ENCODE measurements around the gene SULF2. TPM values are rescaled to one million over a fixed set of nuclear protein-coding genes. Genes with fewer than 3 reads are reported as not detected.

SULF2 gene
- total RNA-seq, 1 donor from 2014 or later: 217 TPM

DNA sequence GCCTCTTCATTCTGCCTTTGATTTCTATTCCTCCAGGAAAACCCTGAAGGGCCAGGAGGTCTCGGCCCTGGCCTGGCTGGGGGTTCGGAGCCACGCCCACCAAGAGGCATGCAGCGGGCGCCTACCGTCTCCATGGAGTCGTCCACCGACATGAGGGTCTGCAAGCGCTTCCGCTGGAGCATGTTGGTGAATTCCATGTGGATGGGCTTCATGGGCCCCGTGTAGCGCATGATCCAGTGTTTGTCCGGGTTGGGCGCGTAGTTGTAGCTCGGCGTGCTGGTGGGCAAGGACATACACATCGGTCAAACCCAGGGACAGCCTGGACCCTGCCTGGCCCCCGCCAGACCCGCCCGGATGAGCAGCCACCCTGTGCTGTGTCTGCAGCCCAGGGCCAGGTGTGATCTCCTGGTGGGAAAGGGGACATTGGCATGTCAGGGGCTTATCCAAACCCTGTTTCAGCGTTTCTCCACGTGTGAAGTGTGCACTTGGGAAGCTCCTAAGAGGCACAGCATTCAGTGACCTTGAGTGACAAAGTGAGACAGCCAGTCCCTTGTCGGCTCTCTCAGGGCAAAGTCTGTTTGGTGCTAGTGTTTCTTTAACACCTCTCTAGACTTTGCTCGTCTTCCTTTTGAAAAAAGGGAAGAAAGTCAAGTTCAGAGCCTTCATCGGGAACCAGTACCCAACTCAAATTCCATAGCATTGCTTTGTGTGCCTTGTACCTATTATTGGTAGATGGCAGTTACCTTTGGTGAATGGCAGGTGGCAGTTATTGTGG, 100.8 kb downstream of the SULF2 start:
- DNase-seq (ENCODE audit: low read depth): no peak

- no peak for DNase-seq (ENCODE audit: low read depth)
Measured at GRCh38 chr20:47682916-47683315, 102.4 kb downstream of the SULF2 start.

GRCh38 chr20:47682028-47682783, 103.1 kb downstream of the SULF2 start:
- no peak for DNase-seq (ENCODE audit: low read depth)

DNA sequence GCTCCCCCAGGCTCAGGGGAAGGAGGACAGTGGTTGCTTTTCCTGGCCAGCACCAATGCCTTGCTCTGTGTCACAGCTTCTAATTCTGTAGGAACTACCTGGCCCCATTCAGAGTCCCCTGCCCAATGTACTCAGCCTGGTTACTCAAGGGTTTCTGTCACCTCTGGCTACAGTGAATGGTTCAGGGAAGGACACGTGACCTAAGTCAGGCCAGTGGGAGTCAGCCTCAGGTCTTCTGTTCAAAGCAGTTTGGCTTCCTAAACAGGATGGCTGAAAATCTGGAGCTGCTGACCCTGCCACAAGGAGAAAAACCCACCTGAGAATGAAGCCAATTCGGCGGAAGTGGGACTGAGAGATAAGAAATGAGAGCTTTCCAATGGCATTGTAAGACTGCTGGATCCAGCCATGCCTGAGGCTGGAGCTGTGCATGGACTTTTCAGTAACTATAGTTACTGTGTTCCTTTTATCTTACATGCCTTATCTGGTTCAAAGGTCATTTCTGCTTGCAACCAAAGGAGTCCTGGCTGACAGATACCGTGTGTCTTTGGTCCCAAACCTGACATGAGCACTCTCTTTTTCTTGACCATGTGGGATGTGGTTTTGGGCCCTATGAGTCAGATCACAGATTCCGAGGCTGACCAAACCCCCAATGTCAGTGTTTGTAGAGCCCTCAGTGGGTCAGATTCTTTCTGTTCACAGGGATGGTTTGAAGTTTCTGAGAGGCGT, 104.3 kb downstream of the SULF2 start:
- DNase-seq (ENCODE audit: low read depth): peak; percentile 13

DNA sequence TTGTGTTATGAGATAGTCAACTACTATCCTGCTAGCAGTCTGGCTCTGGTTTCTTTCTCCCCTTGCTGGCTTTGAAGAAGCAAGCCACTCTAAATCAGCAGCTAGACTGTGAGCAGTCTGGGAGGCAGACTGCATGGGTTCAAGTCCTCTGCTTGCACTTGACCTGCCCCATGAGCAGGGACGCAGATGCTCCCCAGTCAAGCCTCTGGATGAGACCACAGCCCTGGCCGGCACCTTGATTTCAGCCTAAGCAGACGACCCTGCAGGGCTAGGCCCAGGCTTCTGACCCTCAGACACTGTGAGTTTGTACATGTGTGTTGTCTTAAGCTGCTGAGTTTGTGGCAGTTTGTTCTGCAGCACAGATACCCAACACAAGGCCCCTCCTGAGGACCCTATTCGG, 105.8 kb downstream of the SULF2 start:
- DNase-seq (ENCODE audit: low read depth): no peak

GRCh38 chr20:47678536-47678935, 106.7 kb downstream of the SULF2 start:
- DNase-seq (ENCODE audit: low read depth): no peak

DNA sequence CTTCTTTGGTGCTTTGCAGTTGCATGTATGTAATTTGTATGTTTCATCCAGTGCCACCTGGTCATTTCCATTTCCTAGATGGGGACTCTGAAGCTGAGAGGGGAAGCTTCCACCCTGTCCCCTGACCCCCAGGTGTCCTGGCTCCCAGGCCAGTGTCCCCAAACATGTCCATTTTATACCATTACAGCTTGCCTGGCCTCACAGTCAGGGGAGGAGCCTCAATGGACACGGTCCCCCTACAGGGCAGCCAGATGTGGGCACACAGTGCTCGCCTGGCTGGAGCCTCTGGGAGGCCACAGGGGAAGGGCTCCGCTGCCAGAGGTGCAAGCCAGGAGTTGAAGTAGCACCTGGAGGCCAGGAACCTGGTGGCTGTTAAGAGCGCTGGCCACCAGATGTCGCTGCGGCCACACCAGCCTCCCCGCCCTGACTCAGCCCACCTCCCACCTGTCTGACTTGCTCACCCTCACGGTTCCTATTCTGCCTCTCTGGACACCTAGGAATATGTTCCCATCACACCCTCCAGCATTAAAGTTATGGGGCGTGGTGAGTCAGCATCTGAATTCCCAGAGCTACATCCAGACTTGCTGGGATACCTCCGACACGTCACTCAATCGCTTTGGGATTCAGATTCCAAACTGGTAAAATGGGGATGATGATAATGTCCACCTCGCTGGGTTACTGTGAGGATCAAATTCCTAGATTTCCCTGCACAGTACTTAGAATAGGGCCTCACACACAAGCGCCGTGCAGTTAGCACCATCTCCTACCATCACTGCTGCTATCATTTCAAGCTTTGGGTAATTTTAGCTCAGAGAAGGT, 107.4 kb downstream of the SULF2 start:
- peak; percentile 26 for DNase-seq (ENCODE audit: low read depth)

DNA sequence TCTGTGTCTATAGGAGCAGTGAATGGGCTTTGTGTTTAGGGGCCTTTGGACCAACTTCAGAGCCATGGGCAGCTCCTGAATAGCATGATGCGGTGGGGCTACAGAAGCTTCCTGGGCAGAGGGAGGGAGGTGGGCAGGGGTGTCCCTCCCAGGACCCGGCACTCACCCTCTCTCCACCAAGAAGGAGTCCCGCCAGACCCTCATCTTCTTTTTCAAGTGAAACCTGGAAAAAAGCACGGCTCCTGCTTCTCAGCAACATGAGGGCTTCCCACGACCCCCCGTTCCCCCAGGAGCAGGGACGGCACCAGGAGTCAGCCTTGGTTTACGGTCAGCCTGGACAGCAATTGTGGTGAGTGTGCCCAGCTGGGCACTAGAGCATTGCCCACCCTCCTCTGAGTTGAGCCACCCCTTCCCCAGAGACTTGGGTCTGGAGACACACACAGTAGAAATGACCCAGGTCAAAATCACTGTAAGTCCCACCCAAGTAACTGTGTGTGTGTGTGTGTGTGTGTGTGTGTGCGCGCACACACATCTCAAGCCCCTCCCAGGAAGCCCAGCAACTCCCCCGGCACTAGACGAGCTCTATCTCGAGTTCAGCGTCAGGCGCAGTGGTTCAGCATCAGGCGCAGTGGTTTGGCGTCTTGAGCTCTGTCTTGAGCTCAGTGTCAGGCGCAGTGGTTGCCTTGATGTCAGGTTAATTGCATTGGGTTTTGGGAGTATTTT, 108.2 kb downstream of the SULF2 start:
- DNase-seq (ENCODE audit: low read depth): no peak

- no peak for DNase-seq (ENCODE audit: low read depth)
Measured at GRCh38 chr20:47676219-47676721, 109.0 kb downstream of the SULF2 start.

DNA sequence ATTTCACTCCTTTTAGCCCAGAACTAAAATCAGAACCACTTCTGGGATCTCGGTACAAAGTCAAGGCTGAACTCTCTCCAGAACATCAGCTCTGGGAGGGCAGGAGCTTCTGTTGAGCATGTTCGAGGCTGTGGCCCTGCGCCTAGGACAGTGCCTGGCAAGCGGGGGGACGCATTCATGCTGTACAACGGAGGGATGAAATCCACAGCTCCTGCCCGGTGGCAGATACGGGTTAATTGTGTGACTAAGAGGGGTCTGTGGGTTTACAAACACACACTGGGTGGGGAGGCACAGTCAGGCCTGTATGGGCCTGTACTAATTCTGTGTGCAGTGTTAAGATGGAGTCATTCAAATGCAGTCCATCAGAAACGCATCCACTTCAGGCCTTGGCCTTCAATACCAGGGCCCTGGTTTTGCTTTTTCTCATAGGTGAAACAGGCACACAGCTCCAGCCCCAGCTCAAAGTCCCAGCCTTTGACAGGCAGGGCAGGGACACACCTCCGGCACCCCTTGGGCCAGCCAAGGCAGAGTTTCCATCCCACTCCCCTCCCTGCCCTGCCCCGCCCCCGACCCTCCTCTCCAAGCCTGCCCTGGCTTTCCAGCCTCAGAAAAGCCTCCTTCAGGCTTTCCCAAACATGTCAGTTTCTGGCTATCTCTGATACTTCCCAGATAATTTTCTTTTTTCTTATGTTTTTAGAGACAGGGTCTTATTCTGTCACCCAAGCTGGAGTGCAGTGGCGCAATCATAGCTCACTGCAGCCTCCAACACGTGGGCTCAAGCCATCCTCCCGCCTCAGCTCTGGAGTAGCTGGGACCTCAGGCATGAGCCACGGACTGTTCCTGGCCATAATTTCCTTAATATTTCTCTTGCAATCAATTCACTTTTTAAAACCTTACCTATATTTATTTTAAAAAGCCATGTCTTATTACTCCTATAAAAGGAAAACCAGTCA, 109.8 kb downstream of the SULF2 start:
- DNase-seq (ENCODE audit: low read depth): no peak

DNA sequence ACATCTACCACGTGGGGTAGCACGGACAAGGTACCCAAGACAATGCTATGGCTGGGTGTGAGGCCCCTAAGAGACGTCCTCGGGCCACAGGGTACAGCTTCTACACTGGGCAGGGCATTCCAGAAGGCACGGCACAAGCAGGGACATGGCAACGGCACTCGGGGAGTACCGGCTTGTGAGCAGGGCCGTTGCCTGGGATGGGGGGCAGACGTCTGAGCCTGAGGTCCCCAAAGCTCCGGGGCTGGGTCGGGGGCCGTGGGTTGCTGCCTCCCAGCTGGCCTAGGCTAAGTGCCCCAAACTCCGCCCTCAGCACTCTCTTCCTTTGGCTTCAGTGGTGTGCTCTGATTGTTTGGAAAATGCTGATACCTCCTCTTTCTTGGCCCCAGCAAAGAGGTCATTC, 110.6 kb downstream of the SULF2 start:
- no peak for DNase-seq (ENCODE audit: low read depth)

DNA sequence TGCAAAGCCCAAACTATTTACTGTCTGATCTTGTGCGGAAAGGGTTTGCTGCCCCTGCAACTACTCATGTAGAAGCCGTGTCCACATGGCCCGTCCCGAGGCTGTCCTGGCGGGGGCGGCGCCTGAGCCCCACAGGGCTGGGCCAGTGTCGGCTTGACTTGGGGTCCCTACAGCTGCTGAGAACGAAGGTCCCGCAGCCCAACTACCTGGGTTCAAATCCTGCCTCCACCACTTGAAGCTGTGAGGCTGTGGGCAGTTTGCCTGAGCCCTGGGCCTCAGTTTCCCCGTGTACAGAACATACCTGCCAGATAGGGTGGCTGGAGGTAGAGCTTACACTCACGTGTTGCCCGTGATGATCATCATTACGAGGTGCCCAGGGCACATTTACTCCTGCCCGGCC, 111.1 kb downstream of the SULF2 start:
- DNase-seq (ENCODE audit: low read depth): no peak

DNA sequence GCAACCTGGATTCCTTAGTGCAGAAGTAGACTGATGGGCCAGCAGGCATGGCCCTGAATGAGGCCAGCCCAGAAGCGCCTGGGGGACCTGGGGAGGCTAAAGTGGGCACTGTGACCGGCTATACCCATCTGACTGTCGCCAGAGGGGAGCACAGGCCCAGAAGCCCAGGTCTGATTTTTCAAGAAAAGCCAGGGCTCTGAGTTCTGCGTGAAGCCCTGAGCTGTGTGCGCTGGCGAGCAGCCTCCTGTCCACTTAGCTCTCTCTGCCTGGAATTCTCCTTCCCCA, 111.7 kb downstream of the SULF2 start:
- DNase-seq (ENCODE audit: low read depth): no peak

- no peak for DNase-seq (ENCODE audit: low read depth)
Measured at GRCh38 chr20:47672886-47673670, 112.2 kb downstream of the SULF2 start.

- DNase-seq (ENCODE audit: low read depth): no peak
Measured at GRCh38 chr20:47672166-47672565, 113.1 kb downstream of the SULF2 start.

- DNase-seq (ENCODE audit: low read depth): no peak
Measured at GRCh38 chr20:47670913-47671312, 114.4 kb downstream of the SULF2 start.

- no peak for DNase-seq (ENCODE audit: low read depth)
Measured at GRCh38 chr20:47669927-47670890, 115.1 kb downstream of the SULF2 start.

DNA sequence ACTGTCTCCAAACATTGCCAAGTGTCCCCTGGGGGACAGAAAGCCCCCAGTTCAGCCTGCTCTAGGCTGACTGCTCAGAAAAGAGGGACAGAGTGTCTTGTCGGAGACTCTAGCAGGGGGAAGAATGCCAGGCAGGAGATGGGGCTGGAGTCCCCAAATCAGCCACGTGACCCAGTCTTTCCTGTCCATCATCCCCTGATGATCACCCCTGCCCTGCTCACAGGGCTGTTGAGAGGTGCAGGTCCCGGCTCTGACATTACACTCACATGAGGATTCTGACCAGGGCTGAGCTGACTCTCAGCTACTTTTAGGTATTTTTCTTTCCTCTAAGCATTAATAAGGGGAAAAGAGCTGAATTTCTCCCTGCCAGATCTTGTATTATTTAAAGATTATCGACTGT, 115.8 kb downstream of the SULF2 start:
- no peak for DNase-seq (ENCODE audit: low read depth)
